ENCODE measurements around the gene RILP.

The RILP gene

GRCh38 chr17:1598399-1599095 is 51.1 kb downstream of the RILP start:
- no peak for DNase-seq

- no peak for DNase-seq
These were observed 51.8 kb downstream of the RILP start for GRCh38 chr17:1597861-1598342.
